GM12878 (cell line): Measurements from ENCODE around the gene SENP1. TPM values are rescaled to one million over a fixed set of nuclear protein-coding genes. Genes with fewer than 3 reads are reported as not detected.

Experiments
- ATAC-seq: fragments of 200-7000 bp; cut with Tn5 transposase; 3 replicates; pipeline ENCODE4 v1.9.1; 2020; ENCODE audit warnings: mild to moderate bottlenecking, moderate library complexity
- BruUV-seq: library from RNA; stranded (reverse); fragments of 400-500 nt; replicated peaks from 2 replicates; lab custom pipeline; 2021; lab: Mats Ljungman, UMichigan
- CTCF ChIA-PET: fragments of 300-600 bp; sonication (Branson Sonifier 250); formaldehyde crosslinking; extraction: SDS; loops from one replicate; lab custom pipeline; 2021; ENCODE audit warnings: inconsistent platforms; lab: Yijun Ruan, JAX
- POLR2A ChIA-PET: fragments of 350-600 bp; formaldehyde crosslinking; extraction: SDS; loops from one replicate; lab custom pipeline; 2021; ENCODE audit warnings: inconsistent platforms; lab: Charles Lee
- RAD21 ChIA-PET: fragments of 300-600 bp; sonication (Branson Sonifier 250); formaldehyde crosslinking; loops from one replicate; lab custom pipeline; 2023; ENCODE audit warnings: antibody characterized with exemption; ENCODE audit not compliant: unreplicated experiment; lab: Charles Lee
- SMC1A ChIA-PET: fragments of 300-600 bp; sonication (Branson Sonifier 250); formaldehyde crosslinking; loops from one replicate; lab custom pipeline; 2023; ENCODE audit not compliant: unreplicated experiment, uncharacterized antibody; lab: Charles Lee
- DNase-seq: peaks from one replicate; pipeline ENCODE4 v3.0.0-alpha.2; 2011; ENCODE audit warnings: low read depth, low spot score
- FAIRE-seq: peaks from 3 replicates; lab custom pipeline; 2011; peaks lifted over from hg19 to GRCh38; lab: Jason Lieb, UNC
- H2AFZ ChIP-seq: 2 replicates; pipeline ENCODE4 v1.6.0; 2011; ENCODE audit warnings: low read depth, low read length, control low read depth; ENCODE audit not compliant: control insufficient read depth
- H3K27ac ChIP-seq: 2 replicates; pipeline ENCODE4 v1.5.1; 2011; ENCODE audit warnings: control low read depth; ENCODE audit not compliant: control insufficient read depth, insufficient read depth
- H3K27me3 ChIP-seq, 2 experiments: replicated peaks in 1 of 2; 2 replicates each; pipeline versions ENCODE4 v1.6.0 to v1.6.1; 2011; ENCODE audit warnings: low read length in 1 of 2; ENCODE audit not compliant: control insufficient read depth in 2 of 2, insufficient read depth in 2 of 2
- H3K36me3 ChIP-seq, 2 experiments: 2 replicates each; pipeline ENCODE4 v1.5.1; 2011; ENCODE audit warnings: low read length in 1 of 2; ENCODE audit not compliant: control insufficient read depth in 2 of 2, insufficient read depth in 2 of 2
- H3K4me1 ChIP-seq: 2 replicates; pipeline ENCODE4 v1.6.1; 2011; ENCODE audit warnings: mild to moderate bottlenecking, low read length, moderate library complexity, mixed read lengths; ENCODE audit not compliant: control insufficient read depth, insufficient read depth
- H3K4me2 ChIP-seq: 2 replicates; pipeline ENCODE4 v1.6.0; 2011; ENCODE audit warnings: control low read depth; ENCODE audit not compliant: control insufficient read depth, insufficient read depth
- H3K4me3 ChIP-seq: fragments of 200-600 bp; sonication (generic); 2 replicates; pipeline ENCODE4 v1.5.1; 2016
- H3K79me2 ChIP-seq: 2 replicates; pipeline ENCODE4 v1.6.0; 2011; ENCODE audit warnings: low read length; ENCODE audit not compliant: control insufficient read depth, insufficient read depth
- H3K9ac ChIP-seq: 2 replicates; pipeline ENCODE4 v1.8.0; 2011; ENCODE audit warnings: low read length, control low read depth, mixed read lengths; ENCODE audit not compliant: control insufficient read depth, insufficient read depth
- H3K9me3 ChIP-seq: replicated peaks from 3 replicates; pipeline ENCODE4 v1.5.1; 2011; ENCODE audit warnings: mild to moderate bottlenecking, low read length; ENCODE audit not compliant: control insufficient read depth, insufficient read depth
- H4K20me1 ChIP-seq: 2 replicates; pipeline ENCODE4 v1.6.0; 2011; ENCODE audit not compliant: control insufficient read depth, insufficient read depth
- CEBPZ ChIP-seq: fragments of 150-350 bp; IDR thresholded peaks from 2 replicates; pipeline ENCODE4 v1.6.1; 2016; ENCODE audit warnings: low read depth, low read length
- JUND ChIP-seq: IDR thresholded peaks from 2 replicates; pipeline ENCODE4 v1.6.1; 2012; ENCODE audit warnings: low read depth, mild to moderate bottlenecking, low read length, improper control_type of control experiment, moderate library complexity
- LARP7 ChIP-seq: fragments of 450-650 bp; IDR thresholded peaks from 2 replicates; pipeline ENCODE4 v1.6.1; 2017; ENCODE audit warnings: mild to moderate bottlenecking
- NFYB ChIP-seq: IDR thresholded peaks from 2 replicates; pipeline ENCODE4 v1.6.1; 2011; ENCODE audit warnings: low read depth, mild to moderate bottlenecking, low read length, improper control_type of control experiment, moderate library complexity; ENCODE audit not compliant: insufficient read depth
- RAD51 ChIP-seq: fragments of 450-650 bp; IDR thresholded peaks from 2 replicates; pipeline ENCODE4 v1.6.1; 2016; ENCODE audit warnings: moderate library complexity, mild to moderate bottlenecking, inconsistent platforms
- REST ChIP-seq: IDR thresholded peaks from 2 replicates; pipeline ENCODE4 v1.6.1; 2012; ENCODE audit warnings: mild to moderate bottlenecking, low read depth, low read length
- SUPT20H ChIP-seq: IDR thresholded peaks from 2 replicates; pipeline ENCODE4 v1.6.1; 2011; ENCODE audit warnings: low read depth, mild to moderate bottlenecking, low read length, moderate library complexity, borderline replicate concordance; ENCODE audit not compliant: control insufficient read depth
- TCF3 ChIP-seq: IDR thresholded peaks from 2 replicates; pipeline ENCODE4 v1.6.1; 2012; ENCODE audit warnings: low read depth, mild to moderate bottlenecking, low read length, borderline replicate concordance; ENCODE audit not compliant: insufficient read depth
- ZNF24 ChIP-seq: fragments of 450-650 bp; IDR thresholded peaks from 2 replicates; pipeline ENCODE4 v1.6.1; 2017; ENCODE audit warnings: antibody characterized with exemption, mild to moderate bottlenecking
- ZNF622 ChIP-seq: fragments of 450-650 bp; IDR thresholded peaks from 2 replicates; pipeline ENCODE4 v1.6.1; 2017; ENCODE audit warnings: mild to moderate bottlenecking, inconsistent platforms
- ZSCAN29 ChIP-seq: fragments of 450-650 bp; IDR thresholded peaks from 2 replicates; pipeline ENCODE4 v1.6.1; 2017; ENCODE audit warnings: mild to moderate bottlenecking, moderate library complexity
- WGBS: methylation state at CpG from one replicate; pipeline ENCODE4 v1.1.6; 2016; ENCODE audit warnings: low lambda C conversion rate; ENCODE audit not compliant: insufficient replicate concordance, insufficient coverage; ENCODE audit errors: missing lambda C conversion rate; 5-methylcytosine and 5-hydroxymethylcytosine counted together
- in situ Hi-C: fragments of 300-500 bp; cut with MboI; formaldehyde crosslinking; loops from 9 replicates; pipeline ENCODE4 v1.14.3; 2018; ENCODE audit warnings: mixed read lengths
- intact Hi-C: fragments of 100-400 bp; cut with micrococcal nuclease; formaldehyde crosslinking; loops from one replicate; pipeline ENCODE4 v1.14.2; 2022; ENCODE audit not compliant: unreplicated experiment
- polyA plus RNA-seq, 11 experiments: library from polyadenylated mRNA; depleted of rRNA in 4 of 11; unstranded in 6 of 11; stranded (reverse) in 5 of 11; fragments of >200 nt; fragmentation: Nextera tagmentation in 4 of 11; fragmentation: Illumina TruSeq in 1 of 11; extraction: Ambion mirVana in 4 of 11; extraction: Trizol in 1 of 11; gene quantifications; 1 replicate in 1 of 11; 2 replicates in 10 of 11; pipeline versions ENCODE4 v1.2.1 to v1.2.3, GENCODE V29; 2011 to 2016; ENCODE audit warnings: inconsistent platforms in 2 of 11, missing spikeins in 2 of 11, low read depth in 1 of 11
- total RNA-seq, 4 experiments: library from RNA; depleted of rRNA in 3 of 4; stranded (reverse); fragments of >200 nt in 3 of 4; fragmentation: Illumina TruSeq in 1 of 4; extraction: Trizol in 1 of 4; gene quantifications; 2 replicates each; pipeline versions ENCODE4 v1.2.1 to v1.2.3, GENCODE V29; 2013 to 2021
- TF ChIP-seq, protein P1 (sequence below): IDR thresholded peaks from 2 replicates; pipeline ENCODE4 v1.6.1; 2012; ENCODE audit warnings: improper control_type of control experiment, low read depth, low read length; ENCODE audit not compliant: insufficient replicate concordance

SENP1 gene
- total and polyA plus RNA-seq, 10 of the 15 experiments (the other 5 are each of a cell fraction or from before 2014, with no cell fraction given): 8.1 to 52.4 (median 26.1) TPM

- DNase-seq (no peak), ATAC-seq (no peak), FAIRE-seq (no peak)
- Histone ChIP-seq H3K36me3 (no peaks in the 10 kb centered on the region), H4K20me1 (no peaks in the 10 kb centered on the region; the same call in 1 of the 2 replicates), H3K9ac (no peak overlapping the region), H3K27ac (no peak overlapping the region), H3K79me2 (no peaks in the 10 kb centered on the region), H2AFZ (no peak overlapping the region), H3K9me3 (no peaks in the 10 kb centered on the region), H3K4me1 (no peaks in the 10 kb centered on the region), H3K27me3 (peaks cover 4 to 6% of the 10 kb centered on the region in 2 experiments; a peak in 3 of 4 replicates), H3K4me3 (no peak overlapping the region), H3K4me2 (no peak overlapping the region)
- in situ Hi-C loops (no loop called here), intact Hi-C loops (no loop called here)
- POLR2A ChIA-PET: no interaction called here
- no TSS peak for BruUV-seq
- CTCF ChIA-PET: no interaction called here
- SMC1A ChIA-PET: no interaction called here
- RAD21 ChIA-PET: no interaction called here
- whole genome bisulfite sequencing: 22% methylated on average over 3 of the region's 3 CpGs
- no peak for TF ChIP-seq RAD51
- no peak for TF ChIP-seq TCF3
- no peak for TF ChIP-seq SUPT20H
- TF ChIP-seq LARP7: no peak
- TF ChIP-seq ZSCAN29: no peak
- no peak for TF ChIP-seq ZNF24
- TF ChIP-seq REST: no peak
- TF ChIP-seq ZNF622: no peak
- TF ChIP-seq, protein P1, sequence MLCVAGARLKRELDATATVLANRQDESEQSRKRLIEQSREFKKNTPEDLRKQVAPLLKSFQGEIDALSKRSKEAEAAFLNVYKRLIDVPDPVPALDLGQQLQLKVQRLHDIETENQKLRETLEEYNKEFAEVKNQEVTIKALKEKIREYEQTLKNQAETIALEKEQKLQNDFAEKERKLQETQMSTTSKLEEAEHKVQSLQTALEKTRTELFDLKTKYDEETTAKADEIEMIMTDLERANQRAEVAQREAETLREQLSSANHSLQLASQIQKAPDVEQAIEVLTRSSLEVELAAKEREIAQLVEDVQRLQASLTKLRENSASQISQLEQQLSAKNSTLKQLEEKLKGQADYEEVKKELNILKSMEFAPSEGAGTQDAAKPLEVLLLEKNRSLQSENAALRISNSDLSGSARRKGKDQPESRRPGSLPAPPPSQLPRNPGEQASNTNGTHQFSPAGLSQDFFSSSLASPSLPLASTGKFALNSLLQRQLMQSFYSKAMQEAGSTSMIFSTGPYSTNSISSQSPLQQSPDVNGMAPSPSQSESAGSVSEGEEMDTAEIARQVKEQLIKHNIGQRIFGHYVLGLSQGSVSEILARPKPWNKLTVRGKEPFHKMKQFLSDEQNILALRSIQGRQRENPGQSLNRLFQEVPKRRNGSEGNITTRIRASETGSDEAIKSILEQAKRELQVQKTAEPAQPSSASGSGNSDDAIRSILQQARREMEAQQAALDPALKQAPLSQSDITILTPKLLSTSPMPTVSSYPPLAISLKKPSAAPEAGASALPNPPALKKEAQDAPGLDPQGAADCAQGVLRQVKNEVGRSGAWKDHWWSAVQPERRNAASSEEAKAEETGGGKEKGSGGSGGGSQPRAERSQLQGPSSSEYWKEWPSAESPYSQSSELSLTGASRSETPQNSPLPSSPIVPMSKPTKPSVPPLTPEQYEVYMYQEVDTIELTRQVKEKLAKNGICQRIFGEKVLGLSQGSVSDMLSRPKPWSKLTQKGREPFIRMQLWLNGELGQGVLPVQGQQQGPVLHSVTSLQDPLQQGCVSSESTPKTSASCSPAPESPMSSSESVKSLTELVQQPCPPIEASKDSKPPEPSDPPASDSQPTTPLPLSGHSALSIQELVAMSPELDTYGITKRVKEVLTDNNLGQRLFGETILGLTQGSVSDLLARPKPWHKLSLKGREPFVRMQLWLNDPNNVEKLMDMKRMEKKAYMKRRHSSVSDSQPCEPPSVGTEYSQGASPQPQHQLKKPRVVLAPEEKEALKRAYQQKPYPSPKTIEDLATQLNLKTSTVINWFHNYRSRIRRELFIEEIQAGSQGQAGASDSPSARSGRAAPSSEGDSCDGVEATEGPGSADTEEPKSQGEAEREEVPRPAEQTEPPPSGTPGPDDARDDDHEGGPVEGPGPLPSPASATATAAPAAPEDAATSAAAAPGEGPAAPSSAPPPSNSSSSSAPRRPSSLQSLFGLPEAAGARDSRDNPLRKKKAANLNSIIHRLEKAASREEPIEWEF: no peak
- no peak for TF ChIP-seq CEBPZ
- no peak for TF ChIP-seq JUND
- TF ChIP-seq NFYB: no peak
Measured at GRCh38 chr12:48019639-48020265, 86.1 kb downstream of the SENP1 start.
